Measurements from ENCODE around the gene SCFD1.
"Not testable (repeated sequence)": the region's sequence is repeated elsewhere in the genome, so short reads cannot be mapped to it uniquely, and the experiment has no call there.

The SCFD1 gene

DNA sequence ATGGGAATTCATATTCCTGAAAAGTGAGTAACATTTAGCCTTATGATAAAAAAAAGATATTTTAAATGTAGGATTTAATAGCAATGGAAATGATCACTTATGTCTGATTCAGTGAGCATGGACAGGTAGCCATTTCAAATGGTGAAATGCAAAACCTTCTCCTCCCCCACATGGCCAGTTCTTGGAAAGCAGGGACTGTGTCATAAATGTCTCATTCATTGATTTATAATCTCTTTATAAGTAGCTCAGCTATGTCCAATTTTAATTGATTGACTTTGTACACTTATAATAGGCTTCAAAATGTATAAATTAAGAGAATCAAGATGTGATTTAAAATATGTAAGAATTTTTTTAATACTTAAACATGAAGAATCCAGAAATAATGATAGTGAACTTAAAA is 24.6 kb upstream of the SCFD1 start:
- no peak for ATAC-seq
- Mint-ChIP-seq H3K4me1 (peaks cover 6% of the 10 kb centered on the region), H3K27me3 (no peaks in the 10 kb centered on the region), H3K9me3 (no peaks in the 10 kb centered on the region), H3K27ac (no peak overlapping the region), H3K36me3 (peaks cover 24% of the 10 kb centered on the region), H3K4me3 (no peak overlapping the region)

DNA sequence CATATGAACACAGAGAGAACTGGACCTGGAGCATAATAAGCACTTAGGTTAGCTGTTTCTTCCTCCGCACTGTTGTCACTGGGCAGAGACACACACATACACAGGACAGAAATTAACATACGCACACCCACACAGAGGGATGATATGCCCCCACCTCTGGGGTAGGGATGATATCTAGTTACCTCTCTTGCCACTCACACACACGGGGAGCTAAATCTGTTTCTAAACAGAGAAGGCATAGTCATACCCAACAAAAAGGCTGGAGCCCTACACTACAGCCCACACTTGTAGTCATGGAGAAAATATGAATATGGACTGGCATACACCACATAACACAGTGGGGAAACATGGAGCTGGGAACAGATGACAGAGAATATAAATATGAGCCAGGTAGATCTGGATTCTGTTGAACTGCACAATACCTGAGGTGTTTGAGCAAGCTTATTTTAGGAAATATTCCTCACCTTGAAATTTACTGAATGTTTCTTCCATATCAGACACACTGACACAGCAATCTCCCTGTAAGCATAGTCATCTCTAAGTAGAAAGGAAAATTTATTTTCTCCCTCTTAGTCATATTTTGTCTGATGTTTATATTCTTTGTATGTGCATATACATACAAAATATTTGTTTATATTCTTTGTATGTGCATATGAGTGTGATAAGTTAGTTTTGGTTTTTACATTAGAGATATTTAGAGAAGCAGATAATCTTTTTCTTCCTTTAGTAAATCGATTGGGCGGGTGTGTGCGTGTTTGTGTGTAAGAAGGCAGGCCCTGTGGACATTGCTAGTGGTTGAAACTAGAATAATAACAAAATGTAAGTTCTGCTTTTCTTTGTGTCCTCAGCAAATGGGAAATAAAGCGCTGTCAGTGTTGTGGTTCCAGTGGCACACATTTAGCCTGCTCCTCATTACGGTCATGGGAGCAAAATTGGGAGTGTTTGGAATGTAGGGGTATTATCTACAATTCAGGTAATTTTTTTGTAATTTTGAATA is 20.9 kb upstream of the SCFD1 start:
- Mint-ChIP-seq H3K27me3 (no peaks in the 10 kb centered on the region), H3K9me3 (no peaks in the 10 kb centered on the region), H3K4me3 (no peak overlapping the region), H3K36me3 (peaks cover 23% of the 10 kb centered on the region), H3K4me1 (peaks cover 6% of the 10 kb centered on the region), H3K27ac (peak overlapping the region; percentile 50)
- no peak for ATAC-seq

DNA sequence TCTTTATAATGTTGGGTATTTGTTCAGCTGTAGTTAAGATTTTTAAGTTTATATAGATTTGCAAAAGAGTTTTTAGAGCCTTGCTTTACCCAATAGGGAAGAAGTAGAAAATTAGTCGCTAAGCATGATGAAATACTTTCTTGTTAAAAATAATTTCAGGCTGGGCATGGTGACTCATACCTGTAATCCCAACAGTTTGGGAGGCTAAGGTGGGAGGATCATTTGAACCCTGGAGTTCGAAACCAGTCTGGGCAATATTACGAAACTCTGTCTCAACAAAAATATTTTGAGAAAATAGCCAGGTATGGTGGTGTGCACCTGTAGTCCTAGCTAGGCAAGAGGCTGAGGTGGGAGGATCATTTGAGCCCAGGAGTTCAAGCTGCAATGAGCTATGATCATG is 18.7 kb upstream of the SCFD1 start:
- Mint-ChIP-seq H3K4me3 (no peak overlapping the region), H3K27me3 (no peaks in the 10 kb centered on the region), H3K27ac (no peak overlapping the region), H3K36me3 (peaks cover 18% of the 10 kb centered on the region), H3K4me1 (peaks cover 6% of the 10 kb centered on the region), H3K9me3 (no peaks in the 10 kb centered on the region)
- no peak for ATAC-seq

DNA sequence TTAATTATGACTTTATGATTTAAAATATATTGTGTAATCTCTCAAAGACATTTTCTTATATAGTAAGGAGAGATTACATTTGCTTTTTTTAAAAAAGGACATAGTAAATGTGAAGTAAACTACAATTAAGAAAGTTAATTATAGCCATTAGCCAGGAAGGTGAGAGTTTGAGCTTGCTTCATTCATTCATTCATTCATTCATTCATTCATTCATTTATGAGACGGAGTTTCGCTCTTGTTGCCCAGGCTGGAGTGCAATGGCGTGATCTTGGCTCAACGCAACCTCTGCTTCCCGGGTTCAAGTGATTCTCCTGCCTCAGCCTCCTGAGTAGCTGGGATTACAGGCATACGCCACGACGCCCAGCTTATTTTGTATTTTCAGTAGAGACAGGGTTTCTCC is 17.4 kb upstream of the SCFD1 start:
- not testable (repeated sequence) for H3K4me3 Mint-ChIP-seq, H3K27ac Mint-ChIP-seq
- peaks cover 20% of the 10 kb centered on the region for H3K36me3 Mint-ChIP-seq

DNA sequence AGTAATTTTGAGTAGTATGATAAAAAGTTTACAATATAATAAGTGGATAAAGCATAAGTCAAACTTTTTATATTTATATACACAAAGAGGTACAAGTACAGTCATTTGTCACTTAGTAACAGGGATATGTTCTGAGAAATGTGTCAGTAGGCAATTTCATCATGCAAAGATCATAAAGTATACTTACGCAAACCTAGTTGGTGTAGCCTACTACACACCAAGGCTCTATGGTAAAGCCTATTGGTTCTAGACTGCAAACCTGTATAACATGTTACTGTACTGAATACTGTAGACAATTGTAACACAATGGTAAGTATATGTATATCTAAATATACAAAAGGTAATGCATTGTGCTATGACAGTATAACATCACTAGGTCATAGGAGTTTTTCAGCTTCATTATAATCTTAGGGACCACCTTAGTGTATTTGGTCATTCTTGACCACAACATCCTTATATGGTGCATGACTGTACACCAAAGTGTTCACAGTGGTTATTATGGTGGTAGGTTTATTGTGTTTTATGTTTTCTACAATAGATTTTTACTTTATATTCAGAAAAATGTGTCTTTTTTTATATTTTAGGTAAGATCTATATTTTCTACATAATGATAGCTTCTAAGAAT is 14.9 kb upstream of the SCFD1 start:
- no peak overlapping the region for H3K4me3 Mint-ChIP-seq
- H3K4me1 Mint-ChIP-seq, result no peaks in the 10 kb centered on the region
- ATAC-seq, result no peak
- no peak overlapping the region for H3K27ac Mint-ChIP-seq
- no peaks in the 10 kb centered on the region for H3K27me3 Mint-ChIP-seq
- H3K36me3 Mint-ChIP-seq, result peaks cover 12% of the 10 kb centered on the region
- H3K9me3 Mint-ChIP-seq, result no peaks in the 10 kb centered on the region

More for the DNA sequence above, 17.4 kb upstream of the SCFD1 start:
- not testable (repeated sequence) for H3K4me1 Mint-ChIP-seq, H3K27me3 Mint-ChIP-seq, ATAC-seq, H3K9me3 Mint-ChIP-seq

DNA sequence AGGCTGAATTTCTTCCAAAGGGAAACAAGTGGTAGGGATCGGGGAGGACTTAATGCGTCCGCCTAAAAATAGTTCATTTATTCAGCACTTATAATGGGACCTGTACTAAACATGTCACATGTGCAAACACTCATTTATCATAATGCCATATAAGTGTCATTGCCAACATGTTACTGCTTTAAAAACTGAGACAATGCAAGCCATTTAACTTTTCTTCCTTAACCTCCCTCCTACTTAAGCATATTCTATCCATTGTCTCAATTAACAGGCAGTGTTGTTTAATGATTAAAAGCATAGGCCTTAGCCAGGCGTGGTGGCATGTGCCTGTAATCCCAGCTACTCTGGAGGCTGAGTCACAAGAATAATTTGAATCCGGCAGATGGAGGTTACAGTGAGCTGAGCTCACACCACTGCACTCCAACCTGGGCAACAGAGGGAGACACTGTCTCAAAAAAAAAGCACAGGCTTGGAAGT is 13.5 kb upstream of the SCFD1 start:
- Mint-ChIP-seq H3K36me3 (peaks cover 12% of the 10 kb centered on the region), H3K4me3 (no peak overlapping the region), H3K27me3 (no peaks in the 10 kb centered on the region), H3K27ac (no peak overlapping the region), H3K9me3 (no peaks in the 10 kb centered on the region), H3K4me1 (no peaks in the 10 kb centered on the region)
- ATAC-seq, result no peak

DNA sequence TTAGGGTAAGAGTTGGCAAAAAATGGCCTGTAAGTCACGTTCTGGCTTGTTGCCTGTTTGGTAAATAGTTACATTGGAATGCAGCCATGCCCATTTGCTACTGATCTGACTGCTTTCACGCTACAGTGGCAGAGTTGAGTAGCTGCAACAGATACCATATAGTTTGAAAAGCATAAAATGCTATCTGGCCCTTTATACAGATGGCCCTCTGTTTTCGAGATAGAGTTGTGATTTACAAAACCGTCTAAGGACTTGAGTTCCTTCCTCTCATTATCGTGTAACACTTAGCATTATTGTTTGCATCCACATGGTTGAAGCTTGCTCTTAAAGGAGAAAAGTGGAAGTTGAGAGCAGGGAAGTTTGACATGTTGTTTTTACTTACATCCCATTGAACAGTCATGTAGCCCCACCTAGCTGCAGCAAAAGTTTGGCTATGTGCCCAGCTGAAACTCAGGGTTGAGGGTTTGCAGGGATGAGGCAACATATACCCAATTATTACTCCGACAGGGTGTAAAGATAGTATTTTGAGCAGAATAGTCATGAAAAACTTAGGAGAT is 11.3 kb upstream of the SCFD1 start:
- peaks cover 7% of the 10 kb centered on the region for H3K36me3 Mint-ChIP-seq
- no peak for ATAC-seq
- no peaks in the 10 kb centered on the region for H3K27me3 Mint-ChIP-seq
- H3K4me3 Mint-ChIP-seq, result no peak overlapping the region
- H3K27ac Mint-ChIP-seq, result no peak overlapping the region
- H3K4me1 Mint-ChIP-seq, result no peaks in the 10 kb centered on the region
- H3K9me3 Mint-ChIP-seq, result no peaks in the 10 kb centered on the region

DNA sequence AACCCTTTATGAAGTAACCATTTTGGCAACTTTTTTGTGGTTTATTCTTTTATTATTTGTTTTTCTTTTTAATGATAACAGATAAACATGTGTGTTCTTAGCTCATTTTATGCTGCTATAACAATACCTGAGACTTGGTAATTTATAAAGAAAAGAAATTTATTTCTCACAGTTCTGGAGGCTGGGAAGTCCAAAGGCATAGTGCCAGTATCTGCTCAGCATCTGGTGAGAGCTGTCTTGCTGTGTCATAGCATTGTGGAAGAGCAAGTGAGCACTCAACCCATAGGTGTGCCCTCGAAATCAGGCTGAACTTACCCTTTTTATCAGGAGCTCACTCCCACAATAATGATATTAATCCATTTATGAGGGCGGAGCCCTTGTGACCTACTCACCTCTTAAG is 8.0 kb upstream of the SCFD1 start:
- no peak for ATAC-seq
- H3K9me3 Mint-ChIP-seq, result no peaks in the 10 kb centered on the region
- peaks cover 7% of the 10 kb centered on the region for H3K36me3 Mint-ChIP-seq
- H3K4me3 Mint-ChIP-seq, result no peak overlapping the region
- H3K4me1 Mint-ChIP-seq, result no peaks in the 10 kb centered on the region
- no peaks in the 10 kb centered on the region for H3K27me3 Mint-ChIP-seq
- H3K27ac Mint-ChIP-seq, result no peak overlapping the region

DNA sequence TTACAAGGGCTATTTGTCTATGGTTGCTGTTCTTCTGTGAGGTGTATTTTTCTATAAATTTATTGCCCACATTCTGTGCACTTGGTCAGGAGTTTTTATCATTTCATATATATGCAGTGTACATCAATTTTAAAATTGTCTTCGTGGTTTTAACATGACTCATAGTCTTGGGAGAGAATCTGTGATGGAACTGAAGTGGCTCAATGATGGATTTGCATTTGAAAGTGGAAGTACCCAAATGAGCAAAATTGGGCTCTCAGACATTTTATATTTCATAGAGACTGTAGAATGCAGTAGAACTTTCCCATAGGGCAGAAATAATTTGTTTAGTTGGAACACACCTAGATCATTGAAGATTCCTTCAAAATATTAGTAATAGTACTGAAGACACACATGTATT is 1.9 kb upstream of the SCFD1 start:
- H3K36me3 Mint-ChIP-seq, result peaks cover 9% of the 10 kb centered on the region
- ATAC-seq, result no peak
- peak overlapping the region; percentile 31 for H3K4me3 Mint-ChIP-seq
- peaks cover 30% of the 10 kb centered on the region for H3K4me1 Mint-ChIP-seq
- H3K9me3 Mint-ChIP-seq, result no peaks in the 10 kb centered on the region
- no peaks in the 10 kb centered on the region for H3K27me3 Mint-ChIP-seq
- no peak overlapping the region for H3K27ac Mint-ChIP-seq

DNA sequence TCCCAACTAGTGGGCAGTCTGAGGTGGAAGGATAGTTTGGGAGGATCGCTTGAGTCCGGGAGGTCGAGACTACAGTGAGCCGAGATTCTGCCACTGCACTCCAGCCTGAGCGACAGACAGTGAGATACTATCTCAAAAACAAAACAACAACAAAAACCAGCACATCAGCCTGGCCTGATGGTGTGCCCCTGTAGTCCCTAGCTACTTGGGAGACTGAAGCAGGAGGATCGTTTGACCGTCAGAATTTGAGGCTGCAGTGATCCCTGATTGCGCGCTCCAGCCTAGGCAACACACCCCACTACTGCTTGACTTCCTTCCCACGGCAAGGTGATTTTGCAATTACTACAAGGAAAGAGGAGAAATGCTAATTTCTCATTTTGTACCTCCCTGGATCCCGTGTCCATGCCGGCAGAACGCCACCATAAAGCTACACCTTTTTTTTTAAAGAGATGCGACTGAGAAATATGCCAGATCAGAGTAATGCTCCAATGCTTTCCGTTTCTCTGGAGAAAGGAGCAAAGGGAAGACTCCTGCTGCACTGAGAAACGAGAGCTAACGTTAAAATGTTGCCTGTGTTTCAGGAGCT is 672 bp upstream of the SCFD1 start:
- Mint-ChIP-seq H3K27me3 (no peaks in the 10 kb centered on the region), H3K9me3 (no peaks in the 10 kb centered on the region), H3K27ac (peak overlapping the region; percentile 92), H3K36me3 (peaks cover 9% of the 10 kb centered on the region), H3K4me1 (peaks cover 30% of the 10 kb centered on the region), H3K4me3 (peak overlapping the region; percentile 93)
- peak; percentile 4 for ATAC-seq

DNA sequence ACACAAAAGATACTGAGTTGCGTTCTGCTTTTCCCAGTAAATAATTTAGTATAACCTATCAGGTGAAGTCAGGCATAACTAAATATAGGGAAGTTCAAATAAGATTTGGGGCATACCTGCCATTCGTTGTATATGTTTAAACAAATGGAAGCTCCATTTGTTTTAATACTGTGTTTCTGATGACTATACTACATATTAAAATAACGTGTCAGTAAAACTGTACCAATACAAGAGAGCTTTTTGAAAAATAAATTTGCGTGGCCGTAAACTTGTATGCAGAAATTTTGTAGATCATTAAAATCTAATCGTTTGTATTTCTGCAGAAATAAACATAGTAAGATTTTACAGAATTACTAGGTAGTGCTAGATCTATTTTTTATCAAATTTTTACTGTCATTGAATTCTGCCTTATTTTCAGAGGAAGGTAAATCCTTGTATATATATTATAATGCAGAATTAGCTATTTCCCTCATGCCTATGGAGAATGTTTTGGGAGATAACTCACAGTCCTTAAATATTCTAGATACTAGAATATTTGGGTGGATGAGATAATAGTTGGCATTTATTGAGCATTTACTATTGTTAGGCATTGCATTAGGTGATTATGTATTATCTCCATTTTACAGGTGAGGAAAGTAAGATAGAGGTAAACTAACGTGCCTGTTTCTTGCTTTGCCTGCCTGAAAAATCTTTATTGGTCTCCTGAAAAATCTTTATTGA is 1.5 kb downstream of the SCFD1 start:
- ATAC-seq, result no peak
- Mint-ChIP-seq H3K4me3 (peak overlapping the region; percentile 93), H3K27ac (no peak overlapping the region), H3K36me3 (peaks cover 19% of the 10 kb centered on the region), H3K27me3 (no peaks in the 10 kb centered on the region), H3K9me3 (no peaks in the 10 kb centered on the region), H3K4me1 (peaks cover 40% of the 10 kb centered on the region)

DNA sequence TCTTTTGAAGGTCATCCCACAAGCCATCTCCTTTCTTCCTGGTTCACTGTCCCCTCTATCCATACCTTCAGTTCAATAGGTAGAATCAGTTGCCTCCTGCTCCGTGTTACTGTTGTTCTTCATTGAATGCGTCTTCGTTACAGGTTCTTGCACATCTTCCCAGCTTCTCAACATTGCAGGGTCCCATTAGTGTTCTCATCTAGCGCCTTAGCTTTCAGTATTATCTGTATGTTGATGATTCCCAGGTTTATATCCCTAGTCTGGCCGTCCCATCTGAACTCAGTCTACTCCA is 2.0 kb downstream of the SCFD1 start:
- H3K4me3 Mint-ChIP-seq, result peak overlapping the region; percentile 1
- H3K27me3 Mint-ChIP-seq, result no peaks in the 10 kb centered on the region
- ATAC-seq, result no peak
- peaks cover 19% of the 10 kb centered on the region for H3K36me3 Mint-ChIP-seq
- peaks cover 40% of the 10 kb centered on the region for H3K4me1 Mint-ChIP-seq
- no peaks in the 10 kb centered on the region for H3K9me3 Mint-ChIP-seq
- H3K27ac Mint-ChIP-seq, result no peak overlapping the region

DNA sequence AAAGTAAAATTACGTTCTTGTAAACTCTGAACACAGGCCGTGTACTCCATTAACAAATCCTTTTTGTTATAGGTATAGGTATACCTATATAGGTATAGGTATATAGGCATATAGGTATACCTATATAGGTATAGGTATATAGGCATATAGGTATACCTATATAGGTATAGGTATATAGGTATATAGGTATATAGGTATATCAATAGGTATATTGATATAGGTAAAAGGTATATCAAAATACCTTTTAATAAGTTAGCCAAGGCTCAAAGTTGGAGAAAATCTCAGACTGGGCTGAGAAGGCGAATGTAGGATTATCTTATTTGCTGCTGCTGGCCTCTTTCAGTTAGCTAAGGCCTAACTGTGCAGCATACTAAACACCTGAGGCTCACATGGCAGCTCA is 3.4 kb downstream of the SCFD1 start:
- no peak for ATAC-seq
- H3K4me3 Mint-ChIP-seq, result no peak overlapping the region
- no peak overlapping the region for H3K27ac Mint-ChIP-seq
- peaks cover 32% of the 10 kb centered on the region for H3K4me1 Mint-ChIP-seq
- H3K27me3 Mint-ChIP-seq, result no peaks in the 10 kb centered on the region
- H3K9me3 Mint-ChIP-seq, result no peaks in the 10 kb centered on the region
- H3K36me3 Mint-ChIP-seq, result peaks cover 19% of the 10 kb centered on the region

DNA sequence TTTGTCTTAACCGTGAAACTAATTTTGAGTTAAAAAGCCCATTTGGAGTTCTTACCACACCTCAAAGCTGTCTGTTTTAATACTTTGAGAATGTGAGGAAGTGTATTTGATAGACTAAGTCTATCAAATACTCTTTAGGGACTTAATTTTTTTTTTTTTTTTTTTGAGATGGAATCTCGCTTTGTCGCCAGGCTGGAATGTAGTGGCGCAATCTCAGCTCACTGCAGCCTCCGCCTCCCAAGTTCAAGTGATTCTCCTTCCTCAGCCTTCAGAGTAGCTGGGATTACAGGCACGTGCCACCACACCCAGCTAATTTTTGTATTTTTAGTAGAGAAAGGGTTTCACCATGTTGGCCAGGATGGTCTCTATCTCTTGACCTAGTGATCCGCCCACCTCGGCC is 7.3 kb downstream of the SCFD1 start:
- not testable (repeated sequence) for H3K27me3 Mint-ChIP-seq, H3K4me3 Mint-ChIP-seq

DNA sequence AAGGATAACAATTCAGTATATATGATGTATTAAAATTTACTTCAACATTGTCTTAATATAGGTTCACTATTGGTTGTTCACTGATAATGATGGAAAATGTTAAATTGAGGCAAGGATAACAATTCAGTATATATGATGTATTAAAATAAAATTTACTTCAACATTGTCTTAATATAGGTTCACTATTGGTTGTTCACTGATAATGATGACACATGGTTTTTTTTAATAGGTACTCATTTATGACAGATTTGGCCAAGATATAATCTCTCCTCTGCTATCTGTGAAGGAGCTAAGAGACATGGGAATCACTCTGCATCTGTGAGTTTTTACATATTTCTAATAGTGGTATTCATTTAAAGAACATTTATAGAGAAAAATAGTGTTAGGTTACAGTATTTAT is 8.1 kb downstream of the SCFD1 start:
- H3K27ac Mint-ChIP-seq, result no peak overlapping the region
- peaks cover 17% of the 10 kb centered on the region for H3K36me3 Mint-ChIP-seq
- H3K4me1 Mint-ChIP-seq, result peaks cover 10% of the 10 kb centered on the region
- ATAC-seq, result no peak
- H3K4me3 Mint-ChIP-seq, result no peak overlapping the region
- no peaks in the 10 kb centered on the region for H3K9me3 Mint-ChIP-seq
- no peaks in the 10 kb centered on the region for H3K27me3 Mint-ChIP-seq

More for the DNA sequence above, 7.3 kb downstream of the SCFD1 start:
- peaks cover 20% of the 10 kb centered on the region for H3K36me3 Mint-ChIP-seq
- not testable (repeated sequence) for ATAC-seq, H3K27ac Mint-ChIP-seq, H3K9me3 Mint-ChIP-seq
- peaks cover 18% of the 10 kb centered on the region for H3K4me1 Mint-ChIP-seq
